IPS DF 19.7 (cell line): ENCODE measurements around the gene POU2AF1.

Source experiments
- DNase-seq: peaks from one replicate; pipeline ENCODE4 v3.0.0-alpha.2; 2013; ENCODE audit warnings: low read depth, low spot score

Gene POU2AF1

GRCh38 chr11:111361052-111361801 is 17.8 kb downstream of the POU2AF1 start:
- DNase-seq, result no peak

GRCh38 chr11:111360150-111361043 is 18.7 kb downstream of the POU2AF1 start:
- no peak for DNase-seq

GRCh38 chr11:111359223-111360149 is 19.6 kb downstream of the POU2AF1 start:
- DNase-seq, result no peak

GRCh38 chr11:111358038-111359001 is 20.8 kb downstream of the POU2AF1 start:
- no peak for DNase-seq

- no peak for DNase-seq
These were observed 21.7 kb downstream of the POU2AF1 start for GRCh38 chr11:111357150-111358037.

GRCh38 chr11:111356660-111357048 is 22.4 kb downstream of the POU2AF1 start:
- DNase-seq, result no peak

- DNase-seq, result no peak
These were observed 23.0 kb downstream of the POU2AF1 start for GRCh38 chr11:111355956-111356659.

- no peak for DNase-seq
These were observed 24.0 kb downstream of the POU2AF1 start for GRCh38 chr11:111355101-111355500.

GRCh38 chr11:111354601-111354891 is 24.5 kb downstream of the POU2AF1 start:
- no peak for DNase-seq

GRCh38 chr11:111353776-111354600 is 25.1 kb downstream of the POU2AF1 start:
- DNase-seq, result no peak

- DNase-seq, result no peak
These were observed 26.0 kb downstream of the POU2AF1 start for GRCh38 chr11:111352935-111353710.

- no peak for DNase-seq
These were observed 26.8 kb downstream of the POU2AF1 start for GRCh38 chr11:111352231-111352746.

- DNase-seq, result no peak
These were observed 27.6 kb downstream of the POU2AF1 start for GRCh38 chr11:111351374-111352055.

GRCh38 chr11:111350811-111351210 is 28.3 kb downstream of the POU2AF1 start:
- no peak for DNase-seq

GRCh38 chr11:111349191-111349695 is 29.8 kb downstream of the POU2AF1 start:
- no peak for DNase-seq

GRCh38 chr11:111348147-111348546 is 30.9 kb downstream of the POU2AF1 start:
- no peak for DNase-seq
